ENCODE data around the gene KIF22.

DNA sequence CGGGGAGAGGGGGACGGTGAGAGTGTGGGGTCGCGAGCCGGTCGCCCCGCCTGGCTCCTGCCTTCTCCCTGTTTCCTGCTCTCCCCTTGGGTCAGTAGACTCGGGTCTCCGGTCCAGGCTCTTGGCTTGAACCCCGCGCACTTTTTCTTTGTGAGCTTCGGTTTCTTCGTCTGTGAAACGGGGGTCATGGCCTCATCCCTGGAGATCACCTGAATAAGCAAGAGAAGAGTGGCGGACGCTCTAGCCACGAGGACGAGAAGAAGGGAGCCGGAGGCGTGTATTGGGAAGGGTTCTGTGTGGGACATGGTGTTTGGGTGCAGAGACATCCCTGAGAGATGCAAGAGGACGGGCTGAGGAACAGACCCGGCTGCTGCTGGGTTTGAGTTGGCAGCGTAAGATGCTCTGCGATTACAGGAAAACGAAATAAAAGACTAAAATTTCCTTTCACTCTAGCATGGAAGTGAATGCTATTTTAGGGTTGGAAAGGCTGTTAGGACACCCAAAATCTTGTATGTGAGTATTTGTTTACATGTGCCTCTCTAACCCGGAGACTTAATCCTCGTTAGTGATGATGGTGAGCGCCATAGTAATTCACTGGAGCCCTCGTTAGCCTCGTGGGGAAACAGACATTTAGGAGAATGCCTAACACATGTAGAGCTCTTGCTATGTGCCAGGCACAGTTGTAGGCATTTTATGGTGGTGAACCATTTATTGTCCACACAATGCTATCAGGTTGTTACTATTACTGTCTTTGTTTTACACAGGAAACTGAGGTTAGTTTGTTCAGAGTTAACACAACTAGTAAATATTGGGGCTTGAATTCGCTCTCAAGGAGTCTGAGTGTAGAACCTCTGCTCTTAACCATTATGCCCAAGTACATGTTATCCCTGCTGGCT lies 646 bp downstream of the KIF22 start:
- no peak for TF ChIP-seq CTCF (IDR thresholded peaks at IDR 0.05; ENCODE audit: insufficient read depth, low read length, poor library complexity, severe bottlenecking)
- TF ChIP-seq EZH2phosphoT487 (conservative IDR thresholded peaks at IDR 0.05; ENCODE audit: low read length): no peak

All from SU-DHL-6 (cell line).